Measurements from ENCODE around the gene CENPU. TPM values are rescaled to one million over a fixed set of nuclear protein-coding genes. Genes with fewer than 3 reads are reported as not detected.
A peak's percentile ranks its signal among the peaks of the same experiment; 100 is the strongest.

Gene CENPU
- total RNA-seq, 1 experiment from 2014 or later: 124 TPM

DNA sequence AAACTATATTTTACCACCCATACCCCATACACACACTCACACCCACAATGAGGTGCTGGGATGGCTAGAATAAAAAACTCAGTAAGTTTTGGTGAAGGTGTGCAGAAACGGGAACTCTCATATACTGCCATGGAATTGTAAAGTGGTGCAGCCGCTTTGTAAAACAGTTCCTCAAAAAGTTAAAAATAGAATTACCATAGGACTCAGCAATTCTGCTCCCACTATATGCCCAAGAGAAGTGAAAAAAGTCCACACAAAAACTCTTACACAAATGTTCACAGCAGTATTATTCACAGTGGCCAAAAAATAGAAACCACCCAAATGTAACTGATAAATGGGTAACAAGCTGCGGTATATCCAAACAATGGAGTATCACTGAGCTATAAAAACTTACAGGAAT lies 6.5 kb downstream of the CENPU start:
- no peaks in the 10 kb centered on the region for H4K20me1 ChIP-seq (ENCODE audit: control insufficient read depth, insufficient read depth, insufficient read length)
- H3K27ac Mint-ChIP-seq: peak overlapping the region in 1 of 3 experiments; percentile 22; a peak in 1 of 7 replicates
- no peak overlapping the region for H3K23ac ChIP-seq (ENCODE audit: insufficient read length, low read depth, low read length)
- peaks cover 6% of the 10 kb centered on the region for H3K79me1 ChIP-seq (ENCODE audit: insufficient read depth, low read depth, low read length, poor library complexity, severe bottlenecking)
- H3K4ac ChIP-seq (ENCODE audit: low read depth, low read length): no peak overlapping the region
- H3K79me2 ChIP-seq (ENCODE audit: insufficient read depth, low read length): peaks cover 15% of the 10 kb centered on the region; the same call in 1 of the 2 replicates
- no peak overlapping the region for H4K8ac ChIP-seq (replicated peaks; ENCODE audit: insufficient read length, low read depth, low read length)
- H3K36me3 Mint-ChIP-seq (ENCODE audit: insufficient read depth in 1 of 3, low read depth in 3 of 3): peaks cover 51 to 92% (median 91%) of the 10 kb centered on the region in 3 experiments
- peaks cover 15 to 24% of the 10 kb centered on the region in 2 experiments for H3K4me1 Mint-ChIP-seq
- H3K27me3 ChIP-seq (ENCODE audit: insufficient read depth, low read length): no peaks in the 10 kb centered on the region
- no peak overlapping the region for H3K27ac ChIP-seq (ENCODE audit: insufficient read length, low read depth, low read length)
- H2AK5ac ChIP-seq (ENCODE audit: insufficient read length, low read length): no peak overlapping the region
- H3K23me2 ChIP-seq (ENCODE audit: insufficient read length, low read depth, low read length, poor library complexity, severe bottlenecking): no peaks in the 10 kb centered on the region
- H2BK20ac ChIP-seq (ENCODE audit: low read depth, low read length, poor library complexity, severe bottlenecking): no peak overlapping the region
- H2BK15ac ChIP-seq (ENCODE audit: low read depth, low read length): no peak overlapping the region
- no peak overlapping the region for H3K4me2 ChIP-seq (ENCODE audit: insufficient read depth, insufficient read length, low read length)
- no peak overlapping the region for H3K14ac ChIP-seq (ENCODE audit: insufficient read depth, low read length)
- H4K91ac ChIP-seq (ENCODE audit: insufficient read length, low read depth, low read length): no peak overlapping the region
- no peak overlapping the region for H3T11ph ChIP-seq (ENCODE audit: low read length)
- H3K9me3 Mint-ChIP-seq: no peaks in the 10 kb centered on the region
- no peak for DNase-seq
- no peak overlapping the region for H2AFZ ChIP-seq (ENCODE audit: low read length)
- no peaks in the 10 kb centered on the region for H3K27me3 Mint-ChIP-seq (ENCODE audit: low read depth)
- H3K9ac ChIP-seq (ENCODE audit: extremely low read depth, insufficient read length, low read length): no peak overlapping the region
- H2BK12ac ChIP-seq (ENCODE audit: insufficient read length, low read depth, low read length): no peak overlapping the region
- H3K18ac ChIP-seq (ENCODE audit: insufficient read length, low read depth, low read length): no peak overlapping the region
- H3K9me3 ChIP-seq (ENCODE audit: control insufficient read depth, low read depth, low read length): no peaks in the 10 kb centered on the region
- no peak overlapping the region for H4K5ac ChIP-seq (ENCODE audit: insufficient read length, low read depth, low read length)
- H3K4me1 ChIP-seq (ENCODE audit: insufficient read depth, low read length): no peaks in the 10 kb centered on the region
- H3K4me3 Mint-ChIP-seq: no peak overlapping the region
- no peak for TF ChIP-seq CTCF (conservative IDR thresholded peaks at IDR 0.05)
- H3K56ac ChIP-seq (ENCODE audit: insufficient read length, low read depth, low read length): no peak overlapping the region
- H2BK120ac ChIP-seq (ENCODE audit: low read depth, low read length, poor library complexity, severe bottlenecking): no peak overlapping the region
- WGBS (ENCODE audit: extremely low coverage, insufficient read length, low lambda C conversion rate): no CpG with 5 or more reads among the region's 3 CpGs
- H2BK5ac ChIP-seq (ENCODE audit: insufficient read length, low read length): no peak overlapping the region

Measured in H9 (cell line).